Activated CD8-positive, alpha-beta T cell treated with anti-CD3 and anti-CD28 coated beads, Interleukin-2, amount 10 ng/mL, durations not matched to agents 7 days and 5 days (primary cell): ENCODE data around the gene LNX1. TPM values are rescaled to one million over a fixed set of nuclear protein-coding genes. Genes with fewer than 3 reads are reported as not detected.

ENCODE experiments used
- ATAC-seq: fragments of 150-1000 bp; cut with Tn5 transposase; one replicate; pipeline ENCODE4 v1.10.0; 2021; ENCODE audit warnings: moderate library complexity
- CTCF ChIA-PET: fragments of 350-600 bp; sonication (Branson Sonifier 250); formaldehyde crosslinking; loops from one replicate; lab custom pipeline; 2021; ENCODE audit warnings: antibody characterized with exemption; lab: Charles Lee
- POLR2A ChIA-PET: fragments of 350-600 bp; sonication (Branson Sonifier 250); formaldehyde crosslinking; loops from one replicate; lab custom pipeline; 2021; ENCODE audit warnings: antibody characterized with exemption; lab: Charles Lee
- DNase-seq: peaks from one replicate; pipeline ENCODE4 v3.0.0-alpha.2; 2020
- H3K27ac Mint-ChIP-seq: one replicate; pipeline ENCODE4 v1.8.0; 2021; ENCODE audit warnings: mild to moderate bottlenecking, mixed read lengths
- H3K27me3 Mint-ChIP-seq: one replicate; pipeline ENCODE4 v1.8.0; 2021; ENCODE audit warnings: low read depth, mixed read lengths
- H3K36me3 Mint-ChIP-seq: one replicate; pipeline ENCODE4 v1.8.0; 2021; ENCODE audit warnings: low read depth, mixed read lengths
- H3K4me1 Mint-ChIP-seq: one replicate; pipeline ENCODE4 v1.8.0; 2021; ENCODE audit warnings: low read depth, mixed read lengths
- H3K4me3 Mint-ChIP-seq: one replicate; pipeline ENCODE4 v1.8.0; 2021; ENCODE audit warnings: mild to moderate bottlenecking, mixed read lengths
- H3K9me3 Mint-ChIP-seq: one replicate; pipeline ENCODE4 v1.8.0; 2022; ENCODE audit warnings: mixed read lengths; ENCODE audit not compliant: insufficient read depth
- total RNA-seq, 2 experiments: library from RNA; stranded (reverse); gene quantifications; one replicate each; pipeline ENCODE4 v1.2.3, GENCODE V29; 2021

Gene LNX1
- not detected for total RNA-seq

DNA sequence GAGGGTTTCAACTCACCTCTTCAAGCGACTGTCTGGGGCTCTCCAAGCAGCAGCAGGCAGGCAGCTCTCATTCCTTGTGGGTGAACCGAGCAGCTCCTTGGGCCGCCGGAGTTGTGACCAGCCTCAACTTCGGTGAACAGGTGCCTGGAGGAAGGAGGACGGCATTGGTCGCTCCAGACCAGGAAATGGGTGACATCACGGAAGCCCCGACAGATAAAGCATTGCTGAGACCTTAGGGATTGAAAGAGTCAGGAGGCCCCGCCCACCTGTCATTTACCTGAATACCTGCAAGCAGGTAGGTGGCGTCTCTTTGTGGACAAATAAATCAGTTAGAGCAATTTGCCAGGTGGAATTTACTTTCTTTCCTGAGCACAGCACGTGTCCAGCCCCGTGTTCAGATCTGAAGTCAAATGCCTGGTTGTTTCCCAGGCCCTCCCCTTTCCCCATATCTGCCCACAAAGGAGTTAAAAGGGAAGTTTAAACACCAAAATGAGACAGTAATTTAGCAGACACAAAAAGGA lies at the start of gene LNX1:
Gene LNX1, minus strand, starts transcription at position 115 of the 521 bp plus-strand sequence. CDS start 17,484 bp downstream, outside the sequence.
- Mint-ChIP-seq H3K36me3 (no peaks in the 10 kb centered on the region), H3K27ac (no peak within 1 kb of the TSS), H3K4me3 (no peak within 1 kb of the TSS), H3K4me1 (peaks cover 3% of the 10 kb centered on the region), H3K9me3 (no peaks in the 10 kb centered on the region), H3K27me3 (peaks cover 25% of the 10 kb centered on the region)
- CTCF ChIA-PET = no interaction called here
- no peak for ATAC-seq
- no peak for DNase-seq
- POLR2A ChIA-PET = no interaction called here

DNA sequence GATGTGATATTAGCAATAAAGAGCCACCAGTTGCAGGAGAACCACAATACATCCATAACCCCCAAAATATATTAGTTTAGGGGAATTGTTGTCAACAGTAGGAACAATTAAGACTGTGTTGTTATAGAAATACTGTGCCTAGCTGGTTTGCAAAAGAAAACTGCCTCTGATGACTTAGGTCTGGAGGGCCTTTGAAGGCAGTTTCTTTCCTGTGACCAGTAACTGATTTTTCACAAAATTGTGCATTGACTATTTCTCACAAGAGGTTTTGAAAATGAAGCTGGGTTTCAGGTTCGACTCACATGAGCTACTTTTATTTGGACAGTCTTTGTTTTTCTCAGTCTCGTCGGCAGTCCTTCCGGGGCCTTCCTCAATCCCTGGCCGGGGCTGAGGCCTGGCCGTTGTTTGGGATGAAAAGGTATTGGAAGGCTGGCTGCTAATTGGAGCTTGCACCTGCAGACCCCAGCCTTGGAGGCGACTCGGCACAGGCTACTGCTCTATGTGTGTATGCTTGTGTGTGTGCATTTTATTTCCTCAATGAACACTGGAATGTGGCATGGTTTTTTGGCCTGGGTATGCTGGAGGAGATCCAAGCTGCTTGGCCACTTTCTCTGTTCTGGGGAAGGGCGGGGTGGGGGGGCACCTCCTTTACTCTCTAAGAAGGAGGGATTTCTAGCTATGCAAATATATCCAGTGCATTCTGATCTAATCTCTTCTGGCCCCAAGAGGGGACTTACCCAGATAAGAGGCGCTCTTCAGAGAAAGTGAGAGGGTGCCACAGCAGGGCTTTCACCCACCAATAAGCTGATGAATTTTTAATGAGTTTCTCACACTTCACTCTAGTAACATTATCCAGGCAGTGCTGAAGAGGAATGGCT lies 49.5 kb upstream of the LNX1 start:
- H3K36me3 Mint-ChIP-seq = no peaks in the 10 kb centered on the region
- DNase-seq (no peak), ATAC-seq (no peak)
- no peaks in the 10 kb centered on the region for H3K4me1 Mint-ChIP-seq
- H3K4me3 Mint-ChIP-seq = no peak overlapping the region
- ChIA-PET CTCF (no interaction called here), POLR2A (no interaction called here)
- no peak overlapping the region for H3K27ac Mint-ChIP-seq
- no peaks in the 10 kb centered on the region for H3K9me3 Mint-ChIP-seq
- H3K27me3 Mint-ChIP-seq = peaks cover 6% of the 10 kb centered on the region

DNA sequence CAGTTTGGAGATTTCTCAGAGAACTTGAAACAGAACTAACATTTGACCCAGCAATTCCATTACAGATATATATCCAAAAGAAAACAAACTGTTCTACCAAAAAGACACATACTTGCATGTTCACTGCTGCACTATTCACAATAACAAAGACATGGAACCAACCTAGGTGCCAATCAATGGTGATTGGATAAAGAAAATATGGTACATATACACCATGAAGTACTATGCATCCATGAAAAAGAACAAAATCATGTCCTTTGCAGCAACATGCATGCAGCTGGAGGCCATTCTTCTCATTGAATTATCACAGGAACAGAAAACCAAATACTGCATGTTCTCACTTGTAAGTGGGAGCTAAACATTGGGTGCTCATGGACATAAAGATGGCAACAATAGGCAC lies 47.6 kb upstream of the LNX1 start:
- Mint-ChIP-seq H3K4me1 (no peaks in the 10 kb centered on the region), H3K27ac (no peak overlapping the region), H3K4me3 (no peak overlapping the region), H3K27me3 (peaks cover 7% of the 10 kb centered on the region), H3K36me3 (no peaks in the 10 kb centered on the region), H3K9me3 (no peaks in the 10 kb centered on the region)
- CTCF ChIA-PET = no interaction called here
- no peak for DNase-seq
- POLR2A ChIA-PET = no interaction called here
- no peak for ATAC-seq

DNA sequence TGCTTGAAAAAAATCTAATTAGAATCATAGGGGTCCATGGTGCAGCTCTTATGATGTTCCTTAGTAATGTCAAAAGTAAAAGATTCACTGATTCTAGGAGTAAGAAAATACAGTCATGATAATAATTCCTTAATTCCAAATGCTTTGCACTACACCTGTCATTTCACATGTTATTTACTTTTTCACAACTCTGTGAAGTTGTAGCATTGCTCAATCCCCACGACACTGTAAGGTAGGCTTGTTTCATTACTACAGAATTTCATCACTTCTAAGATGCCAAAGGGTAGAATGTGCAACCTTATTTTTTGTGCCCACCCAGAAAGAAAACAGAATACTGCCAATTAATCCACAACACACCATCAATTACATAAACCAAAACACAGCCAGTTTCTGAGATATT lies 46.1 kb upstream of the LNX1 start:
- ATAC-seq (no peak), DNase-seq (no peak)
- Mint-ChIP-seq H3K27ac (no peak overlapping the region), H3K36me3 (no peaks in the 10 kb centered on the region), H3K4me1 (no peaks in the 10 kb centered on the region), H3K9me3 (no peaks in the 10 kb centered on the region), H3K27me3 (peaks cover 12% of the 10 kb centered on the region), H3K4me3 (no peak overlapping the region)
- ChIA-PET POLR2A (no interaction called here), CTCF (no interaction called here)

DNA sequence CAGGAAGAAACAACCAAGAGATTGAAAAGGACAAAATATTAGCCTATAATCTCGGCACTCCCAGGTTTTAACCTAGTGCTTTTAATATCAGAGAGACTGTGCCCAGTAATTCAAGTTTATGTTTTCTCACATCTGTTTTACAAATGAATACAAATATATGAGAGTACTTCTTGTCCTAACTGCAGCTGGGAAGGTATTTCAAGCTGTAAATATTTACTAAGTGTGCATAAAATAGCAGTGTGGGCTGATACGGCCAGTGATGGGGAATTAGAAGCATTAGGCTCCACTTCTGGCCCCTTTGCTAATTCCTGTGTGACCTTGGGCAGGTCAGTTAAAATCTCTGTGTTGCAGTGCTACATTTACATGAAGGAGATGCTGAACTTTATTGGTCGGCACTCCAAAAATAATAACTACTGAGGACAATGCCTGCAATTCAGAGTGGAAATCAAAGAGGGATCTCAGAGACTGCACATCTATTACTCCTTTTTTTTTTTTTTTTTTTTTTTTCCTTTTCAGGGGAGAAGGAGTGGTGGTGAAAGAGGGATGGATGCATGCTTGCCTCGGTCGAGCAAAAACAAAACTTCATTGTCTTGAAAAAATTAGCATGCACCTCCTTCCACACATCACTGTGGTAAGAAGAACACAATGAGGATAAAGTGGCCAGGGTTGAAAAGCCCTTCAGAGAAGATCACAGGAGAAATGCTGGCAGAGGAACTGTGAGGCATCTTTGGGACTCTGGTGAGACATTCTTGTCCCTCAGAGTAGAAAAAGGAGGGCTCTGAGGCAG lies 44.6 kb upstream of the LNX1 start:
- Mint-ChIP-seq H3K27ac (no peak overlapping the region), H3K9me3 (no peaks in the 10 kb centered on the region), H3K36me3 (no peaks in the 10 kb centered on the region), H3K4me1 (no peaks in the 10 kb centered on the region), H3K27me3 (peaks cover 15% of the 10 kb centered on the region), H3K4me3 (no peak overlapping the region)
- POLR2A ChIA-PET = no interaction called here
- CTCF ChIA-PET = no interaction called here
- DNase-seq (no peak), ATAC-seq (no peak)

DNA sequence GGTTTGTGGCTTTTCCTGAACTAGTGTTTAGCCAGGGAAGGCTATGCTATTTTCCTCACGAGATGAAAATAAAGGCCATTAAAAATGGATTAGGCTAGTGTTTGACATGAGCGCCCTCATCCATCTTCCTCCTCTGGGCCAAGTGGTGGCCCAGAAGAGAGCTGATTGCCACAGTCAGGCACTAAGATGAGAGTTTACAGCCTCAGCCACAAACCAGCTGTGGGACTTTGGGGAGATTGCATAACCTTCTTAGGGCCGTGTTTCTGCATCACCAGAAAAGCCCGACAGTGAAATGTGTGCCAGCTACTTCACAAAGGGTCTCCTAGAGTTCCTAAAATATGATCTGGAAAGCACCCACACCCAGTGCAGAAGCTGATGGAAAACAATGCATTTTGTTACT lies 42.3 kb upstream of the LNX1 start:
- no peaks in the 10 kb centered on the region for H3K36me3 Mint-ChIP-seq
- H3K9me3 Mint-ChIP-seq = no peaks in the 10 kb centered on the region
- H3K27ac Mint-ChIP-seq = no peak overlapping the region
- no peak overlapping the region for H3K4me3 Mint-ChIP-seq
- DNase-seq (no peak), ATAC-seq (no peak)
- peaks cover 17% of the 10 kb centered on the region for H3K27me3 Mint-ChIP-seq
- no peaks in the 10 kb centered on the region for H3K4me1 Mint-ChIP-seq
- ChIA-PET POLR2A (no interaction called here), CTCF (no interaction called here)

DNA sequence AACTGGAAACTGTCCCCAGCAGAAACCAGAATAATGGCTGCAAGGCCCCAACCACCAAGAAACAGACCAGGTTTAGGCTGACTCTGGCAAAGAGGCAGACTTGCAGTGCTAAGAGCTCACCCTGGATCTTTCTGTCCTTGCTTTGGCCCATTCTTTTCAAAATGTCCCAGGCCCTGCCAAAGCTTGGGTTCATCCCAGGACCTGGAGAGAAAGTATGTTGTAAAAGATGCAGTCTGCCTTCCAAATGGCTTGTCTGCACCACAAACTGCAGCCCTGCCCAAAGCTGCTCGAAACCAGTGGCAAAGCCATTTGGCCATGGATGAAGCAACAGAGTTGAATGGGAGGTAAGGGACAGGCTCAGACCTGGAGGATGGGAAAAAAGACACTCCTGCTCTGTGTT lies 38.0 kb upstream of the LNX1 start:
- POLR2A ChIA-PET = no interaction called here
- DNase-seq (no peak), ATAC-seq (no peak)
- no peaks in the 10 kb centered on the region for H3K36me3 Mint-ChIP-seq
- CTCF ChIA-PET = no interaction called here
- H3K27me3 Mint-ChIP-seq = peaks cover 10% of the 10 kb centered on the region
- no peaks in the 10 kb centered on the region for H3K4me1 Mint-ChIP-seq
- no peak overlapping the region for H3K27ac Mint-ChIP-seq
- no peak overlapping the region for H3K4me3 Mint-ChIP-seq
- peaks cover 3% of the 10 kb centered on the region for H3K9me3 Mint-ChIP-seq

DNA sequence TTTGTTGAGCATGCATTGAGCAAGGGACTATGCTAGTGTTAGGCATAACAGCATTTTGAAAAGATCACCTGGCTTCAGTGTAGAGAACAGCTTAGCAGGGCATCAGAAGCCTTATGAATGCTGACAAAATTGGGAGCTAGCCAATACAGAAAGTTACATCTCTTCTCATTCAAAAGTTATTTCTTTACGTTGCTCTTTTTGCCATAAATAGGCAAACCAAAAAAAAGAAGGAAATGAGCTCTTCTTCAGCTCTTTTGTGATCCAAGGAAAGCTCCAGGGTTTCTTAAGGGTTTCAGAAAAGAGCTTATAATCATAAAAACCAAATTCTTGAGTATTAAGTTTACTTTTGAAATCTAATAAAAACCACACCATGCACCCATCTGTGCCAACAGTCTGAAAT lies 35.2 kb upstream of the LNX1 start:
- CTCF ChIA-PET = no interaction called here
- Mint-ChIP-seq H3K9me3 (peaks cover 7% of the 10 kb centered on the region), H3K4me3 (no peak overlapping the region), H3K36me3 (no peaks in the 10 kb centered on the region), H3K27ac (no peak overlapping the region), H3K4me1 (no peaks in the 10 kb centered on the region), H3K27me3 (peaks cover 8% of the 10 kb centered on the region)
- ATAC-seq (no peak), DNase-seq (no peak)
- POLR2A ChIA-PET = no interaction called here

DNA sequence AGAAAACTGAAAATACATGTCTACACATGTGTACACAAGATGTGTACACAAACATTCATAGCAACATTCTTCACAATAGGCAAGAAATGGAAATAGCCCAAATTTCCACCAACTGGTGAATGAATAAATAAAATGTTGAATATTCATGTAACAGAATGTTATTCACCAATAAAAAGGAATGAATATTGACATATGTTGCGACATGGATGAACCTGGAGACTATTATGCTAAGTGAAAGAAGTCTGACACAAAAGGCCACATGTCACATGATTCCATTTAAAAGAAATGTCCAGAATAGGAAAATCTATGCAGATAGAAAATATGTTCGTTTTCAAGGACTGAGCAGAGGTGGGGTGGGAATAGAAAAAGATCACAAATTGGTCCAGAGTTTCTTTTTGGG lies 34.6 kb upstream of the LNX1 start:
- CTCF ChIA-PET = no interaction called here
- peaks cover 7% of the 10 kb centered on the region for H3K9me3 Mint-ChIP-seq
- no peak overlapping the region for H3K27ac Mint-ChIP-seq
- H3K4me1 Mint-ChIP-seq = no peaks in the 10 kb centered on the region
- POLR2A ChIA-PET = no interaction called here
- peaks cover 5% of the 10 kb centered on the region for H3K27me3 Mint-ChIP-seq
- no peaks in the 10 kb centered on the region for H3K36me3 Mint-ChIP-seq
- DNase-seq (no peak), ATAC-seq (no peak)
- H3K4me3 Mint-ChIP-seq = no peak overlapping the region

DNA sequence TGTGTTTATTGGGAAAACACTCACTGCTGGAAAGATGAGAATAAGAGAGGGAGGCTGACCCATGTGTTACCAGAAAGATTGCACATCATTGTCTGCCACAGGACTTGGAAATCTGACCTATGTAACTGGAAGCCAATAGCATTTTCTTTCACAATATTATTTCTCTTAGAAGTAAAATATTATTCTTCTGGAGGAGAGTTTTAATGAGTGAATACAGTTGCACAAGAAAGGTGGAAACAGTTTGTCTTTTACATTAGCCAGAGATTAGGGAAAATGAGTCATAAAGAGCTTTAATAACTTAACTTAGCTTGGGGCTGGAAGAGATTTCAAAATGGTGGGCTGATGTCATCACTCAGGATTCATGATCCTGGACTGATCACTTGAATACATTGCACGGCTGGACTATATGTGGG lies 31.5 kb upstream of the LNX1 start:
- peaks cover 6% of the 10 kb centered on the region for H3K27me3 Mint-ChIP-seq
- H3K4me3 Mint-ChIP-seq = no peak overlapping the region
- H3K36me3 Mint-ChIP-seq = no peaks in the 10 kb centered on the region
- POLR2A ChIA-PET = no interaction called here
- H3K27ac Mint-ChIP-seq = no peak overlapping the region
- peaks cover 7% of the 10 kb centered on the region for H3K9me3 Mint-ChIP-seq
- ATAC-seq (no peak), DNase-seq (no peak)
- CTCF ChIA-PET = no interaction called here
- H3K4me1 Mint-ChIP-seq = no peaks in the 10 kb centered on the region

DNA sequence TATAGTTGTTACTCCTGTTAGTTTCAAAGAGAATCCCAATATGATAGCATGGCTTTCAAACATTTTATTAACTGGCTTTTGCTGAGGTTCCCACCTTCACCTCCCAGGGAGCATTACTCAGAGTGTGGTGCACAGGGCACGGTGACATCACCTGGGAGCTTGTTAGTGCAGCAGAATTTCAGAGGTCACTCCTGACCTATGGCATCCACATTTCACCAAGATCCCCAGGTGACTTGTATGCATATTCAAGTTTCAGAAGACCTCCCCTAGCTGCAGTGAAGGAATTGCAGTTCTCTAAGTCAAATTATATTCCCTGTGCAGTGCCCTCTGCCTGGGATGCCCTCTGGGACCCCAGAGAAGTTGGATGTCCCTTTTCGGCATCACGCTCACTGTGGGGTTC lies 29.7 kb upstream of the LNX1 start:
- ATAC-seq (no peak), DNase-seq (no peak)
- Mint-ChIP-seq H3K27me3 (peaks cover 6% of the 10 kb centered on the region), H3K4me1 (no peaks in the 10 kb centered on the region), H3K36me3 (no peaks in the 10 kb centered on the region), H3K9me3 (peaks cover 7% of the 10 kb centered on the region), H3K27ac (no peak overlapping the region), H3K4me3 (no peak overlapping the region)
- ChIA-PET POLR2A (no interaction called here), CTCF (no interaction called here)

DNA sequence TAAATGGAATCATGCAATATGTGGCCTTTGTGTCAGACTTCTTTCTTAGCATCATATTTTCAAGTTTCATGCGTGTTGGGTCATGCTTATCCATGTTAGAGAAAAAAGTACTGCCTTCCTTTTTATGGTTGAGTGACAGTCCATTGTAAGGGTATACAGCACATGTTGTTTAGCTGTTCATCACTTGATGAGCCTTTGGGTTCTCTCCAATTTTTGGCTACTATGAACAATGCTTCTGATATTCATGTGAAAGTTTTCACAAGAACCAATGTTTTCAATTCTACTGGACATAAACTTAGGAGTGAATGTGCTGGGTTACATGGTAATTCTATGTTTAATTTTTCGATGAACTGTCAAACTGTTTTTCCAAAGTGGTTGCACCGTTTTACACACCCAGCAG lies 28.1 kb upstream of the LNX1 start:
- Mint-ChIP-seq H3K36me3 (no peaks in the 10 kb centered on the region), H3K27me3 (peaks cover 6% of the 10 kb centered on the region), H3K4me1 (no peaks in the 10 kb centered on the region), H3K27ac (no peak overlapping the region), H3K4me3 (no peak overlapping the region), H3K9me3 (peaks cover 5% of the 10 kb centered on the region)
- ChIA-PET CTCF (no interaction called here), POLR2A (no interaction called here)
- DNase-seq = no peak
- no peak for ATAC-seq
